HepG2 (cell line): ENCODE results near the gene SPX. TPM values are rescaled to one million over a fixed set of nuclear protein-coding genes. Genes with fewer than 3 reads are reported as not detected.

Experiments
- ATAC-seq: fragments of 200-7000 bp; cut with Tn5 transposase; 3 replicates; pipeline ENCODE4 v1.9.1; 2020; ENCODE audit warnings: mild to moderate bottlenecking, moderate library complexity
- BruUV-seq: library from RNA; stranded (reverse); fragments of 400-500 nt; replicated peaks from 2 replicates; lab custom pipeline; 2021; lab: Mats Ljungman, UMichigan
- CTCF ChIA-PET: fragments of 300-600 bp; formaldehyde crosslinking; extraction: SDS; loops from one replicate; lab custom pipeline; 2021; ENCODE audit warnings: low total read pairs, inconsistent platforms, low intra/inter-chr PET ratio; lab: Yijun Ruan, JAX
- POLR2A ChIA-PET: fragments of 350-600 bp; sonication (Branson Sonifier 250); formaldehyde crosslinking; loops from one replicate; lab custom pipeline; 2020; ENCODE audit warnings: antibody characterized with exemption, inconsistent platforms; lab: Yijun Ruan, JAX
- DNase-seq: peaks from one replicate; pipeline ENCODE4 v3.0.0-alpha.2; 2015; ENCODE audit warnings: low spot score
- FAIRE-seq: peaks from 3 replicates; lab custom pipeline; 2011; peaks lifted over from hg19 to GRCh38; lab: Jason Lieb, UNC
- H2AFZ ChIP-seq: one replicate; pipeline ENCODE4 v1.6.1; 2011; ENCODE audit warnings: low read length, inconsistent platforms
- H3K27ac ChIP-seq: fragments of 300-600 bp; 3 replicates; pipeline ENCODE4 v1.8.0; 2011; ENCODE audit warnings: mixed run types, mild to moderate bottlenecking, mixed read lengths, low read length, inconsistent platforms; ENCODE audit not compliant: insufficient read depth; ENCODE audit errors: extremely low read length
- H3K27me3 ChIP-seq, 2 experiments: fragments of 200-600 bp in 1 of 2; 2 replicates in 1 of 2; 3 replicates in 1 of 2; pipeline versions ENCODE4 v1.6.0 to v1.8.0; 2011; ENCODE audit warnings: low read length in 2 of 2, mild to moderate bottlenecking in 2 of 2, moderate library complexity in 2 of 2, inconsistent platforms in 1 of 2; ENCODE audit not compliant: insufficient read depth in 2 of 2, control insufficient read depth in 1 of 2
- H3K36me3 ChIP-seq, 2 experiments: fragments of 200-600 bp in 1 of 2; replicated peaks in 1 of 2; 2 replicates in 1 of 2; 3 replicates in 1 of 2; pipeline versions ENCODE4 v1.5.1 to v1.8.0; 2011; ENCODE audit warnings: low read length in 2 of 2, inconsistent platforms in 1 of 2; ENCODE audit not compliant: insufficient read depth in 2 of 2, control insufficient read depth in 1 of 2
- H3K4me1 ChIP-seq: 2 replicates; pipeline ENCODE4 v1.5.1; 2012; ENCODE audit warnings: low read length, inconsistent platforms; ENCODE audit not compliant: insufficient read depth
- H3K4me2 ChIP-seq: 2 replicates; pipeline ENCODE4 v1.6.0; 2011; ENCODE audit warnings: low read depth, low read length, inconsistent platforms
- H3K4me3 ChIP-seq, 3 experiments: fragments of 200-600 bp in 1 of 3; sonication (generic), shearing (Covaris generic) in 1 of 3; replicated peaks in 1 of 3; 2 replicates each; pipeline ENCODE4 v1.5.1; 2011 to 2016; ENCODE audit warnings: low read length in 3 of 3, inconsistent platforms in 2 of 3, low read depth in 2 of 3, mild to moderate bottlenecking in 2 of 3, control low read depth in 1 of 3, mixed read lengths in 1 of 3; ENCODE audit not compliant: insufficient read depth in 1 of 3
- H3K79me2 ChIP-seq: one replicate; pipeline ENCODE4 v1.6.1; 2011; ENCODE audit warnings: low read length, inconsistent platforms; ENCODE audit not compliant: insufficient read depth
- H3K9ac ChIP-seq: 2 replicates; pipeline ENCODE4 v1.6.0; 2011; ENCODE audit warnings: mild to moderate bottlenecking, low read depth, low read length, inconsistent platforms; ENCODE audit not compliant: insufficient read depth
- H3K9me3 ChIP-seq: 2 replicates; pipeline ENCODE4 v1.5.1; 2012; ENCODE audit warnings: mild to moderate bottlenecking, low read length
- H4K20me1 ChIP-seq: 2 replicates; pipeline ENCODE4 v1.6.0; 2011; ENCODE audit warnings: inconsistent platforms, mild to moderate bottlenecking, low read length, moderate library complexity; ENCODE audit not compliant: insufficient read depth
- NFYB ChIP-seq: sonication (generic); formaldehyde crosslinking; IDR thresholded peaks from 2 replicates; pipeline ENCODE4 v1.4.0; 2020; ENCODE audit warnings: missing genetic modification reagents
- SOX13 ChIP-seq, 3 experiments: fragments of 450-650 bp in 1 of 3; sonication (generic) in 1 of 3; formaldehyde crosslinking in 1 of 3; IDR thresholded peaks in 2 of 3; conservative IDR thresholded peaks in 1 of 3; 2 replicates each; pipeline versions ENCODE4 v1.5.0 to v1.6.1; 2016 to 2020; ENCODE audit warnings: antibody characterized with exemption in 1 of 3, mild to moderate bottlenecking in 1 of 3, missing compliant biosample characterization in 1 of 3, missing genetic modification reagents in 1 of 3, moderate library complexity in 1 of 3
- TRIM24 ChIP-seq: sonication (generic); formaldehyde crosslinking; IDR thresholded peaks from 2 replicates; pipeline ENCODE4 v1.8.0; 2022; ENCODE audit warnings: mild to moderate bottlenecking, missing genetic modification reagents
- ZNF326 ChIP-seq: sonication (generic); formaldehyde crosslinking; IDR thresholded peaks from 2 replicates; pipeline ENCODE4 v1.4.0; 2020; ENCODE audit warnings: missing genetic modification reagents, borderline replicate concordance
- ZNF333 ChIP-seq: sonication (generic); formaldehyde crosslinking; IDR thresholded peaks from 2 replicates; pipeline ENCODE4 v1.4.0; 2020; ENCODE audit warnings: mild to moderate bottlenecking, missing genetic modification reagents, borderline replicate concordance
- WGBS: methylation state at CpG from one replicate; pipeline ENCODE4 v1.1.6; 2017; ENCODE audit warnings: low lambda C conversion rate; 5-methylcytosine and 5-hydroxymethylcytosine counted together
- in situ Hi-C: cut with HindIII; loops from 2 replicates; pipeline ENCODE4 v1.10.0; 2017; ENCODE audit warnings: low pct_unique_long_range_greater_than_20kb; ENCODE audit not compliant: extremely low pct_ligation_motif_present
- intact Hi-C: fragments of 100-400 bp; cut with micrococcal nuclease; formaldehyde crosslinking; loops from one replicate; pipeline ENCODE4 v1.10.0; 2022; ENCODE audit not compliant: unreplicated experiment
- polyA plus RNA-seq, 8 experiments: library from polyadenylated mRNA; depleted of rRNA in 3 of 8; stranded (reverse) in 7 of 8; unstranded in 1 of 8; fragments of >200 nt; fragmentation: Illumina TruSeq in 4 of 8; extraction: Trizol in 4 of 8; gene quantifications; 2 replicates each; pipeline versions ENCODE4 v1.2.1 to v1.2.3, GENCODE V29; 2011 to 2016; ENCODE audit warnings: low read depth in 4 of 8, missing spikeins in 1 of 8, mixed read lengths in 1 of 8; ENCODE audit not compliant: insufficient read depth in 1 of 8
- total RNA-seq, 5 experiments: library from RNA; depleted of rRNA; stranded (reverse); fragments of >200 nt; fragmentation: Illumina TruSeq; extraction: Trizol; gene quantifications; 2 replicates each; pipeline ENCODE4 v1.2.3, GENCODE V29; 2016; ENCODE audit warnings: low read depth in 1 of 5
- TF ChIP-seq, protein P1 (sequence below): sonication (generic); formaldehyde crosslinking; IDR thresholded peaks from 2 replicates; pipeline ENCODE4 v1.4.0; 2020; ENCODE audit warnings: missing genetic modification reagents
- TF ChIP-seq, protein P2 (sequence below): sonication (generic); formaldehyde crosslinking; IDR thresholded peaks from 2 replicates; pipeline ENCODE4 v1.4.0; 2020; ENCODE audit warnings: mild to moderate bottlenecking, low read depth, missing genetic modification reagents
- TF ChIP-seq, protein P3 (sequence below): IDR thresholded peaks from 2 replicates; pipeline ENCODE4 v1.6.1; 2016; ENCODE audit warnings: control low read depth

The SPX gene
- total and polyA plus RNA-seq, 2 of the 13 experiments (the other 11 are each of a cell fraction or from before 2014, with no cell fraction given) = 0.07 to 0.16 TPM

DNA sequence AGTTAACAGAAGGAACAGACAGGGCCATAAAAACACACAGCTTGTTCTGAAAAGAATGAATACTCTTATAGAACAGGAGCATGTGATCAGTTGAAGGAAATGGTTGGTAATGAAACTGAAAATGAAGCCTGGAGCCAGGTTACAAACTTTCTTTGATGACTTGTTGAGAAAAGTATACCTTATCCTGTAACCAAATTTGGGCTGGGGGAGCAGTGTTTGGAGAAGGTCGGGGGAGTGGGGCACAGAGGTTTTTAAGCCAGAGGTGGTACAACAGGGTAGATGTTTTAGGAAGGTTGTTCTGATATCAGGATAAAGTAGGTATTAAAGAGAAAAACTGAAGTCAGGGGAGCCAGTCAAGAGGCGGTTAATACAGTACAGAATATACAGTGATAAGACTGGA is 16.3 kb upstream of the SPX start:
- no peak overlapping the region for H3K4me2 ChIP-seq
- no peaks in the 10 kb centered on the region for H3K27me3 ChIP-seq
- ChIA-PET CTCF (no interaction called here), POLR2A (no interaction called here)
- no peaks in the 10 kb centered on the region for H3K4me1 ChIP-seq
- peaks cover 6 to 32% of the 10 kb centered on the region in 2 experiments; a peak in 4 of 5 replicates for H3K36me3 ChIP-seq
- no peak overlapping the region for H3K9ac ChIP-seq
- WGBS = 49% methylated on average over 2 of the region's 2 CpGs
- H3K9me3 ChIP-seq = no peaks in the 10 kb centered on the region
- intact Hi-C loops (loop anchor here (10.0 kb wide), 1 partner anchor 145 kb away; the partner anchor contains the start of gene LDHB), in situ Hi-C loops (loop anchor here (25.0 kb wide), 1 partner anchor 528 kb away; the partner anchor contains the start of gene CMAS)
- TF ChIP-seq TRIM24 (no peak), ZNF326 (CRISPR knock-in tag) (no peak), NFYB (no peak), SOX13 (IDR thresholded peaks at IDR 0.05) (no peak), SOX13 (CRISPR knock-in tag; conservative IDR thresholded peaks at IDR 0.05 in 1 of 2, IDR thresholded peaks at IDR 0.05 in 1 of 2) (no peak), ZNF333 (CRISPR knock-in tag) (no peak)
- TF ChIP-seq, protein P1, sequence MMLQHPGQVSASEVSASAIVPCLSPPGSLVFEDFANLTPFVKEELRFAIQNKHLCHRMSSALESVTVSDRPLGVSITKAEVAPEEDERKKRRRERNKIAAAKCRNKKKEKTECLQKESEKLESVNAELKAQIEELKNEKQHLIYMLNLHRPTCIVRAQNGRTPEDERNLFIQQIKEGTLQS (CRISPR knock-in tag) = no peak
- no peak overlapping the region for H2AFZ ChIP-seq
- no peak for DNase-seq
- H3K79me2 ChIP-seq = peaks cover 22% of the 10 kb centered on the region
- H3K27ac ChIP-seq = no peak overlapping the region
- H4K20me1 ChIP-seq = peaks cover 3% of the 10 kb centered on the region; the same call in 1 of the 2 replicates
- no peak for FAIRE-seq
- ATAC-seq = no peak
- H3K4me3 ChIP-seq = no peak overlapping the region
- no TSS peak for BruUV-seq

DNA sequence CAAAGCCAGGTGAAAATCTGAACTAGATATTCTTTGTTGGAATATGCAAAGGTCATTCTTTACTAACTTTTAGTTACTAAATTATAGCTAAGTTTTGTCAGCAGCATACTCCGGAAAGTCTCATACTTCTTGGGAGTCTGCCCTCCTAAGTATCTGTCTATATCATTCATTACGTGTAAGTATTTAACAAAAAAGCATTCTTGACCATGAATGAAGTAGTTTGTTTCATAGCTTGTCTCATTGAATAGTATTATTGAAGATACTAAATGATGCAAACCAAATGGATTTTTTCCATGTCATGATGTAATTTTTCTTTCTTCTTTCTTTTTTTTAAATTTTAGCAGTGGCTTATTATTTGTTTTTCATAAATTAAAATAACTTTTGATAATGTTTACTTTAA is 9.8 kb upstream of the SPX start:
- no TSS peak for BruUV-seq
- 100% methylated on average over 2 of the region's 2 CpGs for WGBS

More for the DNA sequence above, 9.8 kb upstream of the SPX start:
- TF ChIP-seq, protein P2, sequence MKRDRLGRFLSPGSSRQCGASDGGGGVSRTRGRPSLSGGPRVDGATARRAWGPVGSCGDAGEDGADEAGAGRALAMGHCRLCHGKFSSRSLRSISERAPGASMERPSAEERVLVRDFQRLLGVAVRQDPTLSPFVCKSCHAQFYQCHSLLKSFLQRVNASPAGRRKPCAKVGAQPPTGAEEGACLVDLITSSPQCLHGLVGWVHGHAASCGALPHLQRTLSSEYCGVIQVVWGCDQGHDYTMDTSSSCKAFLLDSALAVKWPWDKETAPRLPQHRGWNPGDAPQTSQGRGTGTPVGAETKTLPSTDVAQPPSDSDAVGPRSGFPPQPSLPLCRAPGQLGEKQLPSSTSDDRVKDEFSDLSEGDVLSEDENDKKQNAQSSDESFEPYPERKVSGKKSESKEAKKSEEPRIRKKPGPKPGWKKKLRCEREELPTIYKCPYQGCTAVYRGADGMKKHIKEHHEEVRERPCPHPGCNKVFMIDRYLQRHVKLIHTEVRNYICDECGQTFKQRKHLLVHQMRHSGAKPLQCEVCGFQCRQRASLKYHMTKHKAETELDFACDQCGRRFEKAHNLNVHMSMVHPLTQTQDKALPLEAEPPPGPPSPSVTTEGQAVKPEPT (CRISPR knock-in tag) = no peak
- TF ChIP-seq, protein P3, sequence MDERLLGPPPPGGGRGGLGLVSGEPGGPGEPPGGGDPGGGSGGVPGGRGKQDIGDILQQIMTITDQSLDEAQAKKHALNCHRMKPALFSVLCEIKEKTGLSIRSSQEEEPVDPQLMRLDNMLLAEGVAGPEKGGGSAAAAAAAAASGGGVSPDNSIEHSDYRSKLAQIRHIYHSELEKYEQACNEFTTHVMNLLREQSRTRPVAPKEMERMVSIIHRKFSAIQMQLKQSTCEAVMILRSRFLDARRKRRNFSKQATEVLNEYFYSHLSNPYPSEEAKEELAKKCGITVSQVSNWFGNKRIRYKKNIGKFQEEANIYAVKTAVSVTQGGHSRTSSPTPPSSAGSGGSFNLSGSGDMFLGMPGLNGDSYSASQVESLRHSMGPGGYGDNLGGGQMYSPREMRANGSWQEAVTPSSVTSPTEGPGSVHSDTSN (CRISPR knock-in tag) = no peak
- H3K9me3 ChIP-seq = no peaks in the 10 kb centered on the region
- H3K27me3 ChIP-seq = no peaks in the 10 kb centered on the region
- no peak for FAIRE-seq
- no peaks in the 10 kb centered on the region for H3K79me2 ChIP-seq
- CTCF ChIA-PET = no interaction called here
- no peak overlapping the region for H3K4me2 ChIP-seq
- H3K9ac ChIP-seq = no peak overlapping the region
- no peak for DNase-seq
- no peak overlapping the region for H3K4me3 ChIP-seq
- intact Hi-C loops = no loop called here
- ATAC-seq = no peak
- in situ Hi-C loops = loop anchor here (25.0 kb wide), 1 partner anchor 521 kb away; the partner anchor contains the start of gene CMAS
- H2AFZ ChIP-seq = no peak overlapping the region
- H3K36me3 ChIP-seq = peaks cover 4 to 20% of the 10 kb centered on the region in 2 experiments; a peak in 3 of 5 replicates
- H4K20me1 ChIP-seq = no peaks in the 10 kb centered on the region
- H3K27ac ChIP-seq = no peak overlapping the region
- no peaks in the 10 kb centered on the region for H3K4me1 ChIP-seq
- POLR2A ChIA-PET = no interaction called here
